IMR-90 (cell line): Measurements from ENCODE around the gene SRPRA. TPM values are rescaled to one million over a fixed set of nuclear protein-coding genes. Genes with fewer than 3 reads are reported as not detected.

Experiments used
- ATAC-seq: fragments of 200-7000 bp; cut with Tn5 transposase; 2 replicates; pipeline ENCODE4 v1.9.1; 2020; ENCODE audit warnings: low read depth, mild to moderate bottlenecking, moderate library complexity
- BruUV-seq: library from RNA; stranded (reverse); fragments of 400-500 nt; replicated peaks from 2 replicates; lab custom pipeline; 2021; lab: Mats Ljungman, UMichigan
- CTCF ChIA-PET: fragments of 300-600 bp; formaldehyde crosslinking; extraction: SDS; loops from one replicate; lab custom pipeline; 2021; ENCODE audit warnings: antibody characterized with exemption; lab: Yijun Ruan, JAX
- POLR2A ChIA-PET: fragments of 300-600 bp; sonication (Branson Sonifier 250); formaldehyde crosslinking; loops from one replicate; lab custom pipeline; 2022; ENCODE audit warnings: antibody characterized with exemption; ENCODE audit not compliant: unreplicated experiment; lab: Charles Lee
- DNase-seq: peaks from one replicate; pipeline ENCODE4 v3.0.0; 2013
- H2AFZ ChIP-seq: replicated peaks from 2 replicates; pipeline ENCODE3; 2013; ENCODE audit warnings: low read length, mild to moderate bottlenecking; ENCODE audit not compliant: poor library complexity
- H2AK5ac ChIP-seq: 2 replicates; pipeline ENCODE4 v1.6.1; 2013; ENCODE audit warnings: low read depth, low read length, inconsistent platforms
- H2AK9ac ChIP-seq: replicated peaks from 2 replicates; pipeline ENCODE3; 2013; ENCODE audit warnings: mild to moderate bottlenecking, low read depth, low read length, moderate library complexity; ENCODE audit not compliant: poor library complexity
- H2BK120ac ChIP-seq: 2 replicates; pipeline ENCODE4 v1.6.1; 2013; ENCODE audit warnings: low read depth, low read length, inconsistent platforms
- H2BK15ac ChIP-seq: 3 replicates; pipeline ENCODE4 v1.6.1; 2013; ENCODE audit warnings: low read depth, low read length, inconsistent platforms
- H2BK20ac ChIP-seq: 2 replicates; pipeline ENCODE4 v1.6.1; 2013; ENCODE audit warnings: low read depth, mild to moderate bottlenecking, inconsistent platforms, low read length, moderate library complexity
- H2BK5ac ChIP-seq: 2 replicates; pipeline ENCODE4 v1.6.1; 2013; ENCODE audit warnings: mild to moderate bottlenecking, low read depth, low read length, inconsistent platforms; ENCODE audit not compliant: poor library complexity, severe bottlenecking
- H3K14ac ChIP-seq: replicated peaks from 2 replicates; pipeline ENCODE4 v1.6.1; 2013; ENCODE audit warnings: low read depth, low read length, inconsistent platforms
- H3K18ac ChIP-seq: 2 replicates; pipeline ENCODE4 v1.6.1; 2013; ENCODE audit warnings: low read depth, low read length, control low read depth
- H3K23ac ChIP-seq: 2 replicates; pipeline ENCODE4 v1.6.1; 2013; ENCODE audit warnings: low read depth, low read length, inconsistent platforms
- H3K27ac ChIP-seq: 2 replicates; pipeline ENCODE4 v1.5.1; 2013; ENCODE audit warnings: mild to moderate bottlenecking, control low read depth, low read length; ENCODE audit not compliant: insufficient read depth
- H3K27me3 ChIP-seq: 2 replicates; pipeline ENCODE4 v1.6.1; 2013; ENCODE audit warnings: low read length; ENCODE audit not compliant: control insufficient read depth, insufficient read depth
- H3K36me3 ChIP-seq: 2 replicates; pipeline ENCODE4 v1.6.1; 2013; ENCODE audit warnings: low read length, mixed read lengths; ENCODE audit not compliant: control insufficient read depth, insufficient read depth
- H3K4ac ChIP-seq: 2 replicates; pipeline ENCODE4 v1.6.1; 2013; ENCODE audit warnings: low read depth, low read length, inconsistent platforms
- H3K4me1 ChIP-seq: 2 replicates; pipeline ENCODE4 v1.6.1; 2013; ENCODE audit warnings: low read length, mixed read lengths; ENCODE audit not compliant: control insufficient read depth, insufficient read depth
- H3K4me2 ChIP-seq: 2 replicates; pipeline ENCODE4 v1.6.1; 2013; ENCODE audit warnings: low read depth, mild to moderate bottlenecking, control low read depth, low read length, moderate library complexity
- H3K4me3 ChIP-seq: 2 replicates; pipeline ENCODE4 v1.5.1; 2013; ENCODE audit warnings: low read depth, mild to moderate bottlenecking, control low read depth, low read length, moderate library complexity; ENCODE audit not compliant: insufficient read depth
- H3K56ac ChIP-seq: 2 replicates; pipeline ENCODE4 v1.6.1; 2013; ENCODE audit warnings: low read length, inconsistent platforms; ENCODE audit not compliant: insufficient read depth; ENCODE audit errors: extremely low read depth
- H3K79me1 ChIP-seq, 2 experiments: 2 replicates each; pipeline ENCODE4 v1.6.1; 2013; ENCODE audit warnings: low read length in 2 of 2, inconsistent platforms in 1 of 2, low read depth in 1 of 2
- H3K9ac ChIP-seq: 2 replicates; pipeline ENCODE4 v1.6.1; 2013; ENCODE audit warnings: low read depth, low read length, control low read depth
- H3K9me1 ChIP-seq: 2 replicates; pipeline ENCODE4 v1.6.1; 2013; ENCODE audit warnings: low read length, inconsistent platforms; ENCODE audit not compliant: insufficient read depth
- H3K9me3 ChIP-seq: 2 replicates; pipeline ENCODE4 v1.6.1; 2013; ENCODE audit warnings: low read length; ENCODE audit not compliant: control insufficient read depth, insufficient read depth
- H4K20me1 ChIP-seq: 2 replicates; pipeline ENCODE4 v1.6.1; 2013; ENCODE audit warnings: low read length, inconsistent platforms; ENCODE audit not compliant: insufficient read depth
- H4K5ac ChIP-seq: 2 replicates; pipeline ENCODE4 v1.6.1; 2013; ENCODE audit warnings: mild to moderate bottlenecking, low read depth, low read length, control low read depth
- H4K8ac ChIP-seq, 2 experiments: 2 replicates each; pipeline ENCODE4 v1.6.1; 2013; ENCODE audit warnings: low read depth in 2 of 2, low read length in 2 of 2, control low read depth in 1 of 2, inconsistent platforms in 1 of 2
- H4K91ac ChIP-seq: 2 replicates; pipeline ENCODE4 v1.6.1; 2013; ENCODE audit warnings: low read depth, low read length, inconsistent platforms; ENCODE audit not compliant: insufficient read depth
- BHLHE40 ChIP-seq: fragments of 150-350 bp; IDR thresholded peaks from 2 replicates; pipeline ENCODE4 v1.6.1; 2016; ENCODE audit warnings: mild to moderate bottlenecking, low read depth, low read length
- CEBPB ChIP-seq: IDR thresholded peaks from 2 replicates; pipeline ENCODE4 v1.6.1; 2012; ENCODE audit warnings: low read depth, low read length, improper control_type of control experiment
- CHD1 ChIP-seq: IDR thresholded peaks from 2 replicates; pipeline ENCODE4 v1.6.1; 2012; ENCODE audit warnings: low read depth, low read length, improper control_type of control experiment
- ELK1 ChIP-seq: fragments of 150-350 bp; IDR thresholded peaks from 2 replicates; pipeline ENCODE4 v1.6.1; 2016; ENCODE audit warnings: low read depth, mild to moderate bottlenecking, low read length, moderate library complexity, borderline replicate concordance
- FOS ChIP-seq: fragments of 150-350 bp; IDR thresholded peaks from 2 replicates; pipeline ENCODE4 v1.6.1; 2016; ENCODE audit warnings: low read depth, low read length
- MAFK ChIP-seq: IDR thresholded peaks from 2 replicates; pipeline ENCODE4 v1.6.1; 2012; ENCODE audit warnings: low read depth, low read length, improper control_type of control experiment
- MAZ ChIP-seq: IDR thresholded peaks from 2 replicates; pipeline ENCODE4 v1.6.1; 2012; ENCODE audit warnings: low read depth, mild to moderate bottlenecking, low read length, improper control_type of control experiment, moderate library complexity, borderline replicate concordance
- MXI1 ChIP-seq: IDR thresholded peaks from 2 replicates; pipeline ENCODE4 v1.6.1; 2012; ENCODE audit warnings: low read depth, mild to moderate bottlenecking, low read length, moderate library complexity, borderline replicate concordance
- RAD21 ChIP-seq: IDR thresholded peaks from 2 replicates; pipeline ENCODE4 v1.6.1; 2012; ENCODE audit warnings: low read length, improper control_type of control experiment
- RCOR1 ChIP-seq: IDR thresholded peaks from 2 replicates; pipeline ENCODE4 v1.6.1; 2012; ENCODE audit warnings: mild to moderate bottlenecking, low read length, improper control_type of control experiment; ENCODE audit not compliant: insufficient replicate concordance
- RFX5 ChIP-seq: IDR thresholded peaks from 2 replicates; pipeline ENCODE4 v1.8.0; 2012; ENCODE audit warnings: low read depth, mild to moderate bottlenecking, low read length, moderate library complexity
- SMC3 ChIP-seq: fragments of 150-350 bp; IDR thresholded peaks from 2 replicates; pipeline ENCODE4 v1.6.1; 2016; ENCODE audit warnings: low read depth, mild to moderate bottlenecking, antibody characterized with exemption, low read length, moderate library complexity
- USF2 ChIP-seq: fragments of 150-350 bp; IDR thresholded peaks from 2 replicates; pipeline ENCODE4 v1.6.1; 2017; ENCODE audit warnings: mild to moderate bottlenecking, antibody characterized with exemption, low read length, low read depth
- WGBS, 2 experiments: methylation state at CpG; one replicate each; pipeline versions ENCODE4 v1.1.5 to v1.1.7; 2013; ENCODE audit warnings: missing lambda C conversion rate in 2 of 2; ENCODE audit not compliant: insufficient read length in 1 of 2; ENCODE audit errors: extremely low coverage in 2 of 2; 5-methylcytosine and 5-hydroxymethylcytosine counted together
- dilution Hi-C: fragments of 300-500 bp; cut with HindIII; formaldehyde crosslinking; loops from one replicate; pipeline ENCODE4 v1.14.3; 2018; ENCODE audit warnings: low sequenced_read_pairs; ENCODE audit not compliant: unreplicated experiment
- in situ Hi-C: fragments of 300-500 bp; cut with MboI; formaldehyde crosslinking; loops from 3 replicates; pipeline ENCODE4 v1.14.3; 2019; ENCODE audit warnings: low sequenced_read_pairs, inconsistent platforms, mixed read lengths
- intact Hi-C: fragments of 100-400 bp; cut with micrococcal nuclease; formaldehyde crosslinking; loops from 2 replicates; pipeline ENCODE4 v1.10.0; 2022
- polyA plus RNA-seq, 3 experiments: library from polyadenylated mRNA; depleted of rRNA; stranded (reverse); fragments of >200 nt; gene quantifications; 2 replicates each; pipeline ENCODE4 v1.2.3, GENCODE V29; 2012; ENCODE audit warnings: low replicate concordance in 1 of 3
- total RNA-seq: library from RNA; depleted of rRNA; stranded (reverse); fragments of >200 nt; gene quantifications from 2 replicates; pipeline ENCODE4 v1.2.3, GENCODE V29; 2012

SRPRA gene
- total and polyA plus RNA-seq, 2 of the 4 experiments (the other 2 are of a cell fraction) = 108 to 131 TPM

GRCh38 chr11:126305699-126306098, 37.0 kb upstream of the SRPRA start:
- Histone ChIP-seq H3K36me3 (0 out of 2 replicates have a peak, but pooled peaks cover 2% of the 10 kb centered on the region), H4K91ac (no peak overlapping the region), H2BK5ac (no peak overlapping the region), H4K8ac (no peak overlapping the region), H3K4me2 (no peak overlapping the region), H2BK15ac (no peak overlapping the region), H3K4me3 (no peak overlapping the region), H3K27me3 (no peaks in the 10 kb centered on the region), H3K14ac (no peak overlapping the region), H4K5ac (no peak overlapping the region), H2AFZ (no peak overlapping the region), H3K23ac (no peak overlapping the region), H3K79me1 (peaks cover 12 to 23% of the 10 kb centered on the region in 2 experiments; a peak in 3 of 4 replicates), H3K56ac (no peak overlapping the region), H3K4me1 (peaks cover 4% of the 10 kb centered on the region; the same call in 1 of the 2 replicates), H3K4ac (no peak overlapping the region), H3K9me3 (no peaks in the 10 kb centered on the region), H3K27ac (no peak overlapping the region), H4K20me1 (peaks cover 3% of the 10 kb centered on the region; the same call in 1 of the 2 replicates), H3K18ac (no peak overlapping the region), H3K9ac (no peak overlapping the region), H2BK20ac (no peak overlapping the region), H3K9me1 (no peaks in the 10 kb centered on the region), H2AK5ac (no peak overlapping the region), H2BK120ac (no peak overlapping the region), H2AK9ac (no peak overlapping the region)
- intact Hi-C loops = loop anchor here (10.0 kb wide), 1 partner anchor 1729 kb away; no protein-coding TSS in a partner anchor
- WGBS, 2 experiments = 90% methylated on average over 2 of the region's 4 CpGs; no CpG with 5 or more reads in 1 of the 2 experiments
- POLR2A ChIA-PET = no interaction called here
- no peak for DNase-seq
- ATAC-seq = no peak
- TF ChIP-seq RFX5 = no peak
- no peak for TF ChIP-seq RCOR1
- TF ChIP-seq MAFK = no peak
- TF ChIP-seq MAZ = no peak
- TF ChIP-seq FOS = no peak
- TF ChIP-seq CEBPB = no peak
- TF ChIP-seq SMC3 = no peak
- no peak for TF ChIP-seq BHLHE40
- no peak for TF ChIP-seq USF2
- no peak for TF ChIP-seq MXI1
- no peak for TF ChIP-seq RAD21
- no peak for TF ChIP-seq CHD1
- no peak for TF ChIP-seq ELK1
- CTCF ChIA-PET = no interaction called here
- dilution Hi-C loops = no loop called here
- no TSS peak for BruUV-seq
- in situ Hi-C loops = loop anchor here (10.0 to 25.0 kb wide), 4 partner anchors 299 to 1032 kb away; no protein-coding TSS in a partner anchor
